ENCODE results near the gene OCSTAMP.

OCSTAMP gene

GRCh38 chr20:46580613-46581205, 30.3 kb upstream of the OCSTAMP start:
- H3K36me3 ChIP-seq (ENCODE audit: low read depth) = no peaks in the 10 kb centered on the region
- H3K4me3 ChIP-seq (ENCODE audit: severe bottlenecking) = no peak overlapping the region
- DNase-seq (ENCODE audit: low spot score) = peak; percentile 58
- no peak for ATAC-seq (ENCODE audit: low read depth)
- H3K27ac ChIP-seq (ENCODE audit: poor library complexity, severe bottlenecking) = no peak overlapping the region
- H3K27me3 ChIP-seq (ENCODE audit: insufficient read depth, poor library complexity, severe bottlenecking) = no peaks in the 10 kb centered on the region
- no peaks in the 10 kb centered on the region for H3K4me1 ChIP-seq (ENCODE audit: insufficient read depth, poor library complexity, severe bottlenecking)
- TF ChIP-seq CTCF (IDR thresholded peaks at IDR 0.05; ENCODE audit: poor library complexity, severe bottlenecking) = no peak
- H3K9me3 ChIP-seq (ENCODE audit: severe bottlenecking) = no peaks in the 10 kb centered on the region

- Histone ChIP-seq H3K27ac (ENCODE audit: poor library complexity, severe bottlenecking) (no peak overlapping the region), H3K4me1 (ENCODE audit: insufficient read depth, poor library complexity, severe bottlenecking) (no peaks in the 10 kb centered on the region), H3K4me3 (ENCODE audit: severe bottlenecking) (no peak overlapping the region), H3K9me3 (ENCODE audit: severe bottlenecking) (no peaks in the 10 kb centered on the region), H3K36me3 (ENCODE audit: low read depth) (no peaks in the 10 kb centered on the region), H3K27me3 (ENCODE audit: insufficient read depth, poor library complexity, severe bottlenecking) (no peaks in the 10 kb centered on the region)
- no peak for DNase-seq (ENCODE audit: low spot score)
- no peak for ATAC-seq (ENCODE audit: low read depth)
- no peak for TF ChIP-seq CTCF (IDR thresholded peaks at IDR 0.05; ENCODE audit: poor library complexity, severe bottlenecking)
Observed at GRCh38 chr20:46578745-46579144, 28.3 kb upstream of the OCSTAMP start.

- ATAC-seq (ENCODE audit: low read depth) = no peak; the same call in 2 of the 3 replicates
- H3K27ac ChIP-seq (ENCODE audit: poor library complexity, severe bottlenecking) = no peak overlapping the region
- H3K4me1 ChIP-seq (ENCODE audit: insufficient read depth, poor library complexity, severe bottlenecking) = no peaks in the 10 kb centered on the region
- no peak overlapping the region for H3K4me3 ChIP-seq (ENCODE audit: severe bottlenecking)
- no peaks in the 10 kb centered on the region for H3K36me3 ChIP-seq (ENCODE audit: low read depth)
- DNase-seq (ENCODE audit: low spot score) = peak; percentile 57
- no peaks in the 10 kb centered on the region for H3K27me3 ChIP-seq (ENCODE audit: insufficient read depth, poor library complexity, severe bottlenecking)
- H3K9me3 ChIP-seq (ENCODE audit: severe bottlenecking) = no peaks in the 10 kb centered on the region
- no peak for TF ChIP-seq CTCF (IDR thresholded peaks at IDR 0.05; ENCODE audit: poor library complexity, severe bottlenecking)
Observed at GRCh38 chr20:46576774-46577395, 26.4 kb upstream of the OCSTAMP start.

- no peak overlapping the region for H3K4me3 ChIP-seq (ENCODE audit: severe bottlenecking)
- DNase-seq (ENCODE audit: low spot score) = peak; percentile 55
- H3K4me1 ChIP-seq (ENCODE audit: insufficient read depth, poor library complexity, severe bottlenecking) = no peaks in the 10 kb centered on the region
- H3K9me3 ChIP-seq (ENCODE audit: severe bottlenecking) = no peaks in the 10 kb centered on the region
- H3K27ac ChIP-seq (ENCODE audit: poor library complexity, severe bottlenecking) = no peak overlapping the region
- TF ChIP-seq CTCF (IDR thresholded peaks at IDR 0.05; ENCODE audit: poor library complexity, severe bottlenecking) = no peak
- no peak for ATAC-seq (ENCODE audit: low read depth)
- H3K27me3 ChIP-seq (ENCODE audit: insufficient read depth, poor library complexity, severe bottlenecking) = no peaks in the 10 kb centered on the region
- H3K36me3 ChIP-seq (ENCODE audit: low read depth) = no peaks in the 10 kb centered on the region
Observed at GRCh38 chr20:46575937-46576461, 25.5 kb upstream of the OCSTAMP start.

DNA sequence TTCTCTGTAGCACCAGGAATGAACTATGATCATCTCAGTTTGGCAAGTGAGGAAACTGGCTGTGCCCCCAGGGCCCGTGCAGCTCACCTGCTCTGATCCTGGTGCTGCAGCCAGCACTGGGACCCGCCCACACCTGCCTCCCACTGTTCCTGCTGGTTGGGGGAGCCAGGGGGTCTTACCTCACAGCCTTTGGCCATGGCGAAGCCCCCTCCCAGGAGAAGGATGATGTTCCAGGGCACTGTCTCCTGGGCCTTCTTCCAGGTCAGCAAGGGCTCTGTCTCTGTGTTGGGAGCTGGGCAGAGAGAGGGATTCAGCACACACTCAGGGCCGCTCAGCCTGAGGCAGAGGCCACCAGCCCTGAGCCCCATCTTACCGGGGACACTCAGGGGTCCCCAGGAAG, 24.9 kb upstream of the OCSTAMP start:
- Histone ChIP-seq H3K9me3 (ENCODE audit: severe bottlenecking) (no peaks in the 10 kb centered on the region), H3K27ac (ENCODE audit: poor library complexity, severe bottlenecking) (no peak overlapping the region), H3K4me1 (ENCODE audit: insufficient read depth, poor library complexity, severe bottlenecking) (no peaks in the 10 kb centered on the region), H3K4me3 (ENCODE audit: severe bottlenecking) (no peak overlapping the region), H3K27me3 (ENCODE audit: insufficient read depth, poor library complexity, severe bottlenecking) (no peaks in the 10 kb centered on the region), H3K36me3 (ENCODE audit: low read depth) (no peaks in the 10 kb centered on the region)
- ATAC-seq (ENCODE audit: low read depth) (peak; percentile 15; the same call in 1 of the 3 replicates), DNase-seq (ENCODE audit: low spot score) (peak; percentile 72)
- no peak for TF ChIP-seq CTCF (IDR thresholded peaks at IDR 0.05; ENCODE audit: poor library complexity, severe bottlenecking)

Data from RWPE2 (cell line).